Measurements from ENCODE around the gene RPH3AL. TPM values are rescaled to one million over a fixed set of nuclear protein-coding genes. Genes with fewer than 3 reads are reported as not detected.

The RPH3AL gene
- total RNA-seq, 4 donors from 2014 or later = 9.6 to 62.4 (median 41.9) TPM

DNA sequence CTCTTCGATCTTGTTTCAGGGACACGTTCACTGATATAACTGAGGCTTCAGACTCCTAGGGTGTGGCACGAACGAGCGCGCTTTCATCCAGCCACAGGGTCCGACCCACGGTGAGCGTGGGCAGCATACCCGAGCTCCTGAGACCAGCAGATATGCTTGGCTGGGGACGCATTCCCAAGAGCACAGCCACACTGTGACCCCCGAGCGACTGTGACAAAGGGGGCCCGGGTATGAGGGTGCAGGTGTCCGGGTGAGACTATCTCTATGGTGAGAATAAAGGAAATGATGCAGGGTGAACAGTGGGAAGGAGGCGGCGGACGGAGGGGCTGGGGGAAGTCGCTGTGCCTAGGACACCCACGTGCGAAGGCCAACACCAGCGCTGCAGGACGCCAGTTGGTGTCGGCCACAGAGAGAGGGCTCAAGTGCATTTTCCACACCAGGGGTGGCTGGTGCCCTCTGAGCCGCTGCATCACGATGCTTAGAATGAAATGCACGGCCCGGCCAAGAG, 17.6 kb downstream of the RPH3AL start:
- Histone ChIP-seq H3K4me3 (no peak overlapping the region), H3K27me3 (peaks cover 0 to 5% of the 10 kb centered on the region in 2 donors), H3K27ac (peak overlapping the region in 3 of 4 donors; percentile 40 to 82 (median 72)), H3K36me3 (no peaks in the 10 kb centered on the region), H3K4me1 (peaks cover 0 to 31% (median 0%) of the 10 kb centered on the region in 4 donors), H3K9me3 (no peaks in the 10 kb centered on the region)
- no peak for TF ChIP-seq CTCF (IDR thresholded peaks at IDR 0.05)
- TF ChIP-seq EP300 (IDR thresholded peaks at IDR 0.05) = no peak
- no peak for TF ChIP-seq POLR2A (IDR thresholded peaks at IDR 0.05)
- no peak for DNase-seq (ENCODE audit: low spot score in 2 of 2)
- 84 to 88% methylated on average over 28 of the region's 28 CpGs for WGBS, 2 donors

DNA sequence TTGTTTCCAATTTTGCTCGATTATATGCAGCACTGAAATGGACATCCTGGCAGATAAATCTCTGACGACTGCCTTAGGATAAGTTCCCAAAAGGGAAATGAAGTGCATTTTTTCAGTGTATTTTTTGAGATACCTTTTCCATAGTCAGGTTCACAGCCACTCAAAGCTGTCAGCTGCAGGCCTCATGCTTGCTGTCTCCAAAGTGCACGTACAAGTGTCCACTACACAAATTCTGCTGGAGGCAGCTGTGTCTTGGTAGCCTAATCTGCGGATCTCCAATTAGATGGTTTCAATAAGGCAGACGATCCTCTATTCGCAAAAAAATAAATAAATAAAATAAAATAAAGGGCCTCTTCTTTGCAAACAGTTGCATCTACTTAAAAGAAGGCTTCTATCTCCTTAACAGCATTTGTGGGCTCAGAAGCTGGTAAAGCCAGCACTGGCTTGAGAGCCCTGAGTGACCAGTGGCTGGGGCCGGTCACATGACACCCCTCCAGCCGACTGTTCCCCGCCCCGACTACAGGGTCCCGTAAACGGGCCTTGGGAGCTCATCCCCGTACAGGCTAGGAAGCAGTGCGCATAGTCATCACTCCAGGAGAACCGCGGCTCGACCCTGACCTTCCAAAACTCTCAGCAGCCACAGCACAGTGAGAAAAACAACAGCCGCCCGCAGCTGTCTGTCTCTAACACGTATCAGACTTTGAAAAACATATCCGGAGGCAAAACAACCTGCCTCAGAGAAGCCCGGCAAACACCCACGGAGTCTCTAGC, 18.8 kb downstream of the RPH3AL start:
- Histone ChIP-seq H3K4me1 (peaks cover 0 to 21% (median 0%) of the 10 kb centered on the region in 4 donors), H3K9me3 (no peaks in the 10 kb centered on the region), H3K4me3 (peak overlapping the region in 3 of 4 donors; percentile 23 to 42 (median 23)), H3K27ac (peak overlapping the region in 3 of 4 donors; percentile 40 to 82 (median 72)), H3K36me3 (no peaks in the 10 kb centered on the region), H3K27me3 (peaks cover 0 to 5% of the 10 kb centered on the region in 2 donors)
- peak; percentile 63 to 72 for DNase-seq (ENCODE audit: low spot score in 2 of 2)
- TF ChIP-seq EP300 (IDR thresholded peaks at IDR 0.05) (peak in 1 of 2 donors; percentile 60), POLR2A (IDR thresholded peaks at IDR 0.05) (peak in 1 of 2 donors; percentile 50), CTCF (IDR thresholded peaks at IDR 0.05) (peak in 1 of 5 experiments; percentile 10)
- WGBS, 2 donors = 14 to 21% methylated on average over 18 to 23 of the region's 23 CpGs

DNA sequence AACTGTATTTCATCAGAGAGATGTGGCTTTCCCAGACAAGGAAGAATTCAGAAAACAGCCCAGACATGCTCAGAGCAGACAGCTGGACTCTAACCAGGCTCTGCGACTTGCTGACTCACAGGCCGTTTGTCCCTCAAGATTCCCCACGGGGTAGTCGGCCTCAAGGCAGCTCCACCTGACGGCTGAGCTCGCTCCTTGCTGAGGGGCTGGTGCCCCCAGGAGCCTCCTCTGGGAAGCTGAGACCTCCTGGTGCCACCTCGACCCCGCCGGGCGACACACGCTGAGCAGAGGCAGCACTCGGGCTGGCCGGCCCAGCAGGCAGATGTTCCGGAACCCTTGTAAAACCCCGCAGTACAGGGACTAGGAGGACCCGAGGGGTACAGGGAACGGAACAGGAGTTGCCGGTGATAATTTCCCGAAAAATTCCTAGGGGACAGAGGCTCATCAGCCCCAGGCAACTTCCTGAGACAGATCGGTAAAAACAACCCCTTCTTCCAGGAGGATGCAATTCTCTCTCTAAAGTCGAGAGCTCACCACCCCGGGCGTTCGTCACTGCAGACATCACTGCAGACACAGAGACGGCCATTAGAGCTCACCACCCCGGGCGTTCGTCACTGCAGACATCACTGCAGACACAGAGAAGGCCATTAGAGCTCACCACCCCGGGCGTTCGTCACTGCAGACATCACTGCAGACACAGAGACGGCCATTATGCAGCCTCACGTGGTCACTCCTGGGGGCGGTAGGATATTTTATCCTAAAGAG, 19.9 kb downstream of the RPH3AL start:
- no peak for TF ChIP-seq EP300 (IDR thresholded peaks at IDR 0.05)
- peak in 1 of 2 donors; percentile 16 for TF ChIP-seq POLR2A (IDR thresholded peaks at IDR 0.05)
- no peak for TF ChIP-seq CTCF (IDR thresholded peaks at IDR 0.05)
- WGBS, 2 donors = 45 to 61% methylated on average over 34 of the region's 34 CpGs
- Histone ChIP-seq H3K4me3 (peak overlapping the region in 2 of 4 donors; percentile 28 to 42), H3K36me3 (no peaks in the 10 kb centered on the region), H3K9me3 (no peaks in the 10 kb centered on the region), H3K27me3 (peaks cover 0 to 5% of the 10 kb centered on the region in 2 donors), H3K27ac (peak overlapping the region in 2 of 4 donors; percentile 78 to 82), H3K4me1 (peaks cover 0 to 21% (median 0%) of the 10 kb centered on the region in 4 donors)
- no peak for DNase-seq (ENCODE audit: low spot score in 2 of 2)

DNA sequence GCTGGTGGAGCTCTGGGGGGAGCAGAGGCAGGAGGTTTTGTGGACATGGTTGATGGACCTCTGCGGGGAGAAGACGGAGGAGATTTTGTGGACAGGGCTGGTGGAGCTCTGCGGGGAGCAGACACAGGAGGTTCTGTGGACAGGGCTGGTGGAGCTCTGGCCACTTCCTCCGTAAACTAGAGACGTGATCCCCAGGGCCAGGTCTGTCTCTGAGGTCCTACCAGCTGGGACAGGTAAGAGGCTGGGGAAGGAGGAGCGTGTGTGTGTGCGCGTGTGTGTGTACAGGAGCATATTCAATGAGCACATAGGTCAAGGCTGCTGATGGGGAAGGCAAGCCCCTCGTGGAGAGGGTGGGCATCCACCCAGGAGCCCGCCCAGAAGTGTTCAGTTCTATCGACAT, 20.6 kb downstream of the RPH3AL start:
- peak overlapping the region in 2 of 4 donors; percentile 3 to 42 for H3K4me3 ChIP-seq
- H3K9me3 ChIP-seq = no peaks in the 10 kb centered on the region
- TF ChIP-seq POLR2A (IDR thresholded peaks at IDR 0.05) = no peak
- no peak for TF ChIP-seq EP300 (IDR thresholded peaks at IDR 0.05)
- no peak for TF ChIP-seq CTCF (IDR thresholded peaks at IDR 0.05)
- H3K4me1 ChIP-seq = peaks cover 0 to 21% (median 0%) of the 10 kb centered on the region in 4 donors
- no peak for DNase-seq (ENCODE audit: low spot score in 2 of 2)
- 71 to 74% methylated on average over 11 of the region's 11 CpGs for WGBS, 2 donors
- H3K27me3 ChIP-seq = peaks cover 0 to 5% of the 10 kb centered on the region in 2 donors
- H3K36me3 ChIP-seq = no peaks in the 10 kb centered on the region
- peak overlapping the region in 2 of 4 donors; percentile 78 to 82 for H3K27ac ChIP-seq

Data from tibial nerve (tissue), 4 donors.